GM23338 (cell line): ENCODE measurements around the gene GATA1. TPM values are rescaled to one million over a fixed set of nuclear protein-coding genes. Genes with fewer than 3 reads are reported as not detected.

Experiments used
- CREB1 ChIP-seq: fragments of 250-450 bp; sonication (Bioruptor Pico); IDR thresholded peaks from 2 replicates; pipeline ENCODE4 v1.5.0; 2020; ENCODE audit warnings: low read depth, mild to moderate bottlenecking, moderate library complexity
- EZH2 ChIP-seq: fragments of 200-600 bp; sonication (generic); IDR thresholded peaks from one replicate; pipeline ENCODE4 v1.8.0; 2017; ENCODE audit warnings: antibody characterized with exemption, mild to moderate bottlenecking, low read depth; ENCODE audit not compliant: unreplicated experiment
- EZH2phosphoT487 ChIP-seq: fragments of 200-600 bp; sonication (generic); IDR thresholded peaks from one replicate; pipeline ENCODE4 v1.8.1; 2018; ENCODE audit warnings: antibody characterized with exemption; ENCODE audit not compliant: unreplicated experiment
- JUNB ChIP-seq: IDR thresholded peaks from one replicate; pipeline ENCODE4 v1.6.1; 2016; ENCODE audit warnings: antibody characterized with exemption; ENCODE audit not compliant: unreplicated experiment
- NANOG ChIP-seq: IDR thresholded peaks from 2 replicates; pipeline ENCODE4 v1.6.1; 2016; ENCODE audit warnings: antibody characterized with exemption, borderline replicate concordance
- POLR2AphosphoS5 ChIP-seq: IDR thresholded peaks from 2 replicates; pipeline ENCODE4 v1.6.1; 2016; ENCODE audit warnings: antibody characterized with exemption, low read depth
- STAT1 ChIP-seq: IDR thresholded peaks from one replicate; pipeline ENCODE4 v1.6.1; 2016; ENCODE audit warnings: antibody characterized with exemption; ENCODE audit not compliant: unreplicated experiment
- ZNF114 ChIP-seq: fragments of 250-450 bp; sonication (Bioruptor Pico); IDR thresholded peaks from 2 replicates; pipeline ENCODE4 v1.5.0; 2020; ENCODE audit warnings: mild to moderate bottlenecking, moderate library complexity
- polyA plus RNA-seq: library from polyadenylated mRNA; unstranded; fragments of >200 nt; fragmentation: Nextera tagmentation; extraction: Ambion mirVana; gene quantifications from 2 replicates; pipeline ENCODE4 v1.2.1, GENCODE V29; 2016
- total RNA-seq: library from RNA; depleted of rRNA; stranded (reverse); fragments of >200 nt; shearing (Covaris generic); gene quantifications from 2 replicates; pipeline ENCODE4 v1.2.3, GENCODE V29; 2014
- TF ChIP-seq, protein P1 (sequence below): fragments of 250-450 bp; sonication (Bioruptor Pico); IDR thresholded peaks from 2 replicates; pipeline ENCODE4 v1.5.0; 2020; ENCODE audit warnings: mild to moderate bottlenecking, moderate library complexity
- TF ChIP-seq, protein P2 (sequence below): IDR thresholded peaks from 2 replicates; pipeline ENCODE4 v1.6.1; 2016; ENCODE audit warnings: antibody characterized with exemption
- TF ChIP-seq, protein P3 (sequence below): IDR thresholded peaks from one replicate; pipeline ENCODE4 v1.6.1; 2018; ENCODE audit warnings: antibody characterized with exemption; ENCODE audit not compliant: unreplicated experiment
- TF ChIP-seq, protein P4 (sequence below), 2 experiments: fragments of 200-600 bp in 1 of 2; sonication (generic) in 1 of 2; conservative IDR thresholded peaks; 2 replicates each; pipeline versions ENCODE4 v1.5.1 to v1.6.1; 2016 to 2017; ENCODE audit warnings: antibody characterized with exemption in 2 of 2, low read depth in 2 of 2, mild to moderate bottlenecking in 2 of 2, moderate library complexity in 1 of 2

The GATA1 gene
- total and polyA plus RNA-seq, 2 experiments from 2014 or later: not detected

DNA sequence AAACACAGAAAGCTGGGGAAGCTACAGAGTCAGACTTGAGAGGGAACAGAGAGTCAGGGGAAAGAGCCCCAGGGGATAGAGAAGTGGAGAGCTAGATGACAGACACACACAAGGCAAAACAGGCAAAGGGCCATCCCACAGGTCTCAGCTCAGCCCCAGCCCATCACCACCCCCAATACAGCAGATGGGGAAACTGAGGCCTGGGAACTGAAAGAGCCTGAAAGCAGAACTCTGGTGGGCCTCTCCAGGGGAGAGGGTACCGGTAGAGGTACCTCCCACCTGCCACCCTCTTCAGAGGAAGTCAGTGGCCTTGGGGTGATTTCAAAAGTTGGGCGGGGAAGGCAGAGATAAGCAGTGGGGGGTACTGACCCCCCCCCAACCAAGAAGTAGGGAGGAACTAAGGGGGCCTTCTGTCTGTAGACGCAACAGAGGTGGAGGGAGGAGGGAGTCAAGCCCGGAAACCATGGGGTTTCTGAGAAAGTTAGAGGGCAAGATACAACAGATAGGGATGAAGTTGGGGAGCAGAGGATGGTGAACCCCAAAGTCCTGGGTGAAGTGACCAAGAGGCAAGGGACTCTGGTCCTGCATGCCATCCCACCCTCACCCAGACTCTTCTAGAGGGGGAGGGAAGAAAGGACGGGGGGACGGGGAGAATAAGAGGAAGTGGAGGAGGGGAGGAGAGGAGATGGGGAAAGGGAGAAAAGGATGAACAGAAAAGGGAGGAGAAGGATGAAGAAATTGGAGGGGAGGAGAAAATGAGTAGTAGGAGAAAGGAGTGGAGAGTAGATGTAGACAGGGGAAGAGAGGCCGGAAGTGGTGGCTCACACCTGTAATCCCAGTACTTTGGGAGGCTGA is 3.2 kb downstream of the GATA1 start (continued):
- TF ChIP-seq, protein P1, sequence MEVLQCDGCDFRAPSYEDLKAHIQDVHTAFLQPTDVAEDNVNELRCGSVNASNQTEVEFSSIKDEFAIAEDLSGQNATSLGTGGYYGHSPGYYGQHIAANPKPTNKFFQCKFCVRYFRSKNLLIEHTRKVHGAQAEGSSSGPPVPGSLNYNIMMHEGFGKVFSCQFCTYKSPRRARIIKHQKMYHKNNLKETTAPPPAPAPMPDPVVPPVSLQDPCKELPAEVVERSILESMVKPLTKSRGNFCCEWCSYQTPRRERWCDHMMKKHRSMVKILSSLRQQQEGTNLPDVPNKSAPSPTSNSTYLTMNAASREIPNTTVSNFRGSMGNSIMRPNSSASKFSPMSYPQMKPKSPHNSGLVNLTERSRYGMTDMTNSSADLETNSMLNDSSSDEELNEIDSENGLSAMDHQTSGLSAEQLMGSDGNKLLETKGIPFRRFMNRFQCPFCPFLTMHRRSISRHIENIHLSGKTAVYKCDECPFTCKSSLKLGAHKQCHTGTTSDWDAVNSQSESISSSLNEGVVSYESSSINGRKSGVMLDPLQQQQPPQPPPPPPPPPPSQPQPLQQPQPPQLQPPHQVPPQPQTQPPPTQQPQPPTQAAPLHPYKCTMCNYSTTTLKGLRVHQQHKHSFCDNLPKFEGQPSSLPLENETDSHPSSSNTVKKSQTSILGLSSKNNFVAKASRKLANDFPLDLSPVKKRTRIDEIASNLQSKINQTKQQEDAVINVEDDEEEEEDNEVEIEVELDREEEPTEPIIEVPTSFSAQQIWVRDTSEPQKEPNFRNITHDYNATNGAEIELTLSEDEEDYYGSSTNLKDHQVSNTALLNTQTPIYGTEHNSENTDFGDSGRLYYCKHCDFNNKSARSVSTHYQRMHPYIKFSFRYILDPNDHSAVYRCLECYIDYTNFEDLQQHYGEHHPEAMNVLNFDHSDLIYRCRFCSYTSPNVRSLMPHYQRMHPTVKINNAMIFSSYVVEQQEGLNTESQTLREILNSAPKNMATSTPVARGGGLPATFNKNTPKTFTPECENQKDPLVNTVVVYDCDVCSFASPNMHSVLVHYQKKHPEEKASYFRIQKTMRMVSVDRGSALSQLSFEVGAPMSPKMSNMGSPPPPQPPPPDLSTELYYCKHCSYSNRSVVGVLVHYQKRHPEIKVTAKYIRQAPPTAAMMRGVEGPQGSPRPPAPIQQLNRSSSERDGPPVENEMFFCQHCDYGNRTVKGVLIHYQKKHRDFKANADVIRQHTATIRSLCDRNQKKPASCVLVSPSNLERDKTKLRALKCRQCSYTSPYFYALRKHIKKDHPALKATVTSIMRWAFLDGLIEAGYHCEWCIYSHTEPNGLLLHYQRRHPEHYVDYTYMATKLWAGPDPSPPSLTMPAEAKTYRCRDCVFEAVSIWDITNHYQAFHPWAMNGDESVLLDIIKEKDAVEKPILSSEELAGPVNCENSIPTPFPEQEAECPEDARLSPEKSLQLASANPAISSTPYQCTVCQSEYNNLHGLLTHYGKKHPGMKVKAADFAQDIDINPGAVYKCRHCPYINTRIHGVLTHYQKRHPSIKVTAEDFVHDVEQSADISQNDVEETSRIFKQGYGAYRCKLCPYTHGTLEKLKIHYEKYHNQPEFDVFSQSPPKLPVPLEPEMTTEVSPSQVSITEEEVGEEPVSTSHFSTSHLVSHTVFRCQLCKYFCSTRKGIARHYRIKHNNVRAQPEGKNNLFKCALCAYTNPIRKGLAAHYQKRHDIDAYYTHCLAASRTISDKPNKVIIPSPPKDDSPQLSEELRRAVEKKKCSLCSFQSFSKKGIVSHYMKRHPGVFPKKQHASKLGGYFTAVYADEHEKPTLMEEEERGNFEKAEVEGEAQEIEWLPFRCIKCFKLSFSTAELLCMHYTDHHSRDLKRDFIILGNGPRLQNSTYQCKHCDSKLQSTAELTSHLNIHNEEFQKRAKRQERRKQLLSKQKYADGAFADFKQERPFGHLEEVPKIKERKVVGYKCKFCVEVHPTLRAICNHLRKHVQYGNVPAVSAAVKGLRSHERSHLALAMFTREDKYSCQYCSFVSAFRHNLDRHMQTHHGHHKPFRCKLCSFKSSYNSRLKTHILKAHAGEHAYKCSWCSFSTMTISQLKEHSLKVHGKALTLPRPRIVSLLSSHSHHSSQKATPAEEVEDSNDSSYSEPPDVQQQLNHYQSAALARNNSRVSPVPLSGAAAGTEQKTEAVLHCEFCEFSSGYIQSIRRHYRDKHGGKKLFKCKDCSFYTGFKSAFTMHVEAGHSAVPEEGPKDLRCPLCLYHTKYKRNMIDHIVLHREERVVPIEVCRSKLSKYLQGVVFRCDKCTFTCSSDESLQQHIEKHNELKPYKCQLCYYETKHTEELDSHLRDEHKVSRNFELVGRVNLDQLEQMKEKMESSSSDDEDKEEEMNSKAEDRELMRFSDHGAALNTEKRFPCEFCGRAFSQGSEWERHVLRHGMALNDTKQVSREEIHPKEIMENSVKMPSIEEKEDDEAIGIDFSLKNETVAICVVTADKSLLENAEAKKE (CRISPR knock-in tag): no peak
- no peak for TF ChIP-seq NANOG
- TF ChIP-seq ZNF114: no peak
- no peak for TF ChIP-seq STAT1
- no peak for TF ChIP-seq JUNB
- no peak for TF ChIP-seq EZH2phosphoT487
- TF ChIP-seq EZH2: no peak
- TF ChIP-seq, protein P2, sequence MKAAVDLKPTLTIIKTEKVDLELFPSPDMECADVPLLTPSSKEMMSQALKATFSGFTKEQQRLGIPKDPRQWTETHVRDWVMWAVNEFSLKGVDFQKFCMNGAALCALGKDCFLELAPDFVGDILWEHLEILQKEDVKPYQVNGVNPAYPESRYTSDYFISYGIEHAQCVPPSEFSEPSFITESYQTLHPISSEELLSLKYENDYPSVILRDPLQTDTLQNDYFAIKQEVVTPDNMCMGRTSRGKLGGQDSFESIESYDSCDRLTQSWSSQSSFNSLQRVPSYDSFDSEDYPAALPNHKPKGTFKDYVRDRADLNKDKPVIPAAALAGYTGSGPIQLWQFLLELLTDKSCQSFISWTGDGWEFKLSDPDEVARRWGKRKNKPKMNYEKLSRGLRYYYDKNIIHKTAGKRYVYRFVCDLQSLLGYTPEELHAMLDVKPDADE: no peak
- TF ChIP-seq POLR2AphosphoS5: no peak
- TF ChIP-seq CREB1 (CRISPR knock-in tag): no peak
- TF ChIP-seq, protein P3, sequence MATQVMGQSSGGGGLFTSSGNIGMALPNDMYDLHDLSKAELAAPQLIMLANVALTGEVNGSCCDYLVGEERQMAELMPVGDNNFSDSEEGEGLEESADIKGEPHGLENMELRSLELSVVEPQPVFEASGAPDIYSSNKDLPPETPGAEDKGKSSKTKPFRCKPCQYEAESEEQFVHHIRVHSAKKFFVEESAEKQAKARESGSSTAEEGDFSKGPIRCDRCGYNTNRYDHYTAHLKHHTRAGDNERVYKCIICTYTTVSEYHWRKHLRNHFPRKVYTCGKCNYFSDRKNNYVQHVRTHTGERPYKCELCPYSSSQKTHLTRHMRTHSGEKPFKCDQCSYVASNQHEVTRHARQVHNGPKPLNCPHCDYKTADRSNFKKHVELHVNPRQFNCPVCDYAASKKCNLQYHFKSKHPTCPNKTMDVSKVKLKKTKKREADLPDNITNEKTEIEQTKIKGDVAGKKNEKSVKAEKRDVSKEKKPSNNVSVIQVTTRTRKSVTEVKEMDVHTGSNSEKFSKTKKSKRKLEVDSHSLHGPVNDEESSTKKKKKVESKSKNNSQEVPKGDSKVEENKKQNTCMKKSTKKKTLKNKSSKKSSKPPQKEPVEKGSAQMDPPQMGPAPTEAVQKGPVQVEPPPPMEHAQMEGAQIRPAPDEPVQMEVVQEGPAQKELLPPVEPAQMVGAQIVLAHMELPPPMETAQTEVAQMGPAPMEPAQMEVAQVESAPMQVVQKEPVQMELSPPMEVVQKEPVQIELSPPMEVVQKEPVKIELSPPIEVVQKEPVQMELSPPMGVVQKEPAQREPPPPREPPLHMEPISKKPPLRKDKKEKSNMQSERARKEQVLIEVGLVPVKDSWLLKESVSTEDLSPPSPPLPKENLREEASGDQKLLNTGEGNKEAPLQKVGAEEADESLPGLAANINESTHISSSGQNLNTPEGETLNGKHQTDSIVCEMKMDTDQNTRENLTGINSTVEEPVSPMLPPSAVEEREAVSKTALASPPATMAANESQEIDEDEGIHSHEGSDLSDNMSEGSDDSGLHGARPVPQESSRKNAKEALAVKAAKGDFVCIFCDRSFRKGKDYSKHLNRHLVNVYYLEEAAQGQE: no peak
- TF ChIP-seq, protein P4, sequence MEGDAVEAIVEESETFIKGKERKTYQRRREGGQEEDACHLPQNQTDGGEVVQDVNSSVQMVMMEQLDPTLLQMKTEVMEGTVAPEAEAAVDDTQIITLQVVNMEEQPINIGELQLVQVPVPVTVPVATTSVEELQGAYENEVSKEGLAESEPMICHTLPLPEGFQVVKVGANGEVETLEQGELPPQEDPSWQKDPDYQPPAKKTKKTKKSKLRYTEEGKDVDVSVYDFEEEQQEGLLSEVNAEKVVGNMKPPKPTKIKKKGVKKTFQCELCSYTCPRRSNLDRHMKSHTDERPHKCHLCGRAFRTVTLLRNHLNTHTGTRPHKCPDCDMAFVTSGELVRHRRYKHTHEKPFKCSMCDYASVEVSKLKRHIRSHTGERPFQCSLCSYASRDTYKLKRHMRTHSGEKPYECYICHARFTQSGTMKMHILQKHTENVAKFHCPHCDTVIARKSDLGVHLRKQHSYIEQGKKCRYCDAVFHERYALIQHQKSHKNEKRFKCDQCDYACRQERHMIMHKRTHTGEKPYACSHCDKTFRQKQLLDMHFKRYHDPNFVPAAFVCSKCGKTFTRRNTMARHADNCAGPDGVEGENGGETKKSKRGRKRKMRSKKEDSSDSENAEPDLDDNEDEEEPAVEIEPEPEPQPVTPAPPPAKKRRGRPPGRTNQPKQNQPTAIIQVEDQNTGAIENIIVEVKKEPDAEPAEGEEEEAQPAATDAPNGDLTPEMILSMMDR (conservative IDR thresholded peaks at IDR 0.05; ENCODE audit: low read depth in 2 of 2): no peak
